Lung (tissue), 12 donors: ENCODE data around the gene CLEC12A. TPM values are rescaled to one million over a fixed set of nuclear protein-coding genes. Genes with fewer than 3 reads are reported as not detected.
A peak's percentile ranks its signal among the peaks of the same experiment; 100 is the strongest.

Experiments
- ATAC-seq: fragments of 200-7000 bp; cut with Tn5 transposase; one replicate; pipeline ENCODE4 v1.9.1; 2020; ENCODE audit warnings: moderate number of reproducible peaks; ENCODE audit not compliant: insufficient read depth, low FRiP score
- DNase-seq, 3 donors: peaks; one replicate each; pipeline ENCODE4 v3.0.0-alpha.2; 2013 to 2017
- H3K27ac ChIP-seq, 2 donors: one replicate each; pipeline ENCODE4 v1.5.1; 2013; ENCODE audit warnings: mild to moderate bottlenecking in 2 of 2, moderate library complexity in 2 of 2, control low read depth in 1 of 2, inconsistent platforms in 1 of 2, low read depth in 1 of 2, low read length in 1 of 2
- H3K27me3 ChIP-seq, 3 donors: one replicate each; pipeline ENCODE4 v1.5.1; 2013; ENCODE audit warnings: low read length in 2 of 3; ENCODE audit not compliant: control insufficient read depth in 3 of 3, insufficient read depth in 3 of 3
- H3K36me3 ChIP-seq, 4 donors: one replicate each; pipeline ENCODE4 v1.5.1; 2013; ENCODE audit warnings: low read length in 4 of 4, mild to moderate bottlenecking in 1 of 4, moderate library complexity in 1 of 4; ENCODE audit not compliant: control insufficient read depth in 4 of 4, insufficient read depth in 4 of 4
- H3K4me1 ChIP-seq, 5 donors: one replicate each; pipeline ENCODE4 v1.5.1; 2013; ENCODE audit warnings: low read length in 5 of 5, mild to moderate bottlenecking in 2 of 5, moderate library complexity in 1 of 5; ENCODE audit not compliant: control insufficient read depth in 5 of 5, insufficient read depth in 5 of 5
- H3K4me3 ChIP-seq: one replicate; pipeline ENCODE4 v1.5.1; 2013; ENCODE audit warnings: mild to moderate bottlenecking, control low read depth, moderate library complexity
- H3K9ac ChIP-seq, 2 donors: one replicate each; pipeline ENCODE4 v1.5.1; 2013; ENCODE audit warnings: low read length in 2 of 2, control low read depth in 1 of 2; ENCODE audit not compliant: insufficient read depth in 1 of 2
- H3K9me3 ChIP-seq, 4 donors: one replicate each; pipeline ENCODE4 v1.5.1; 2013; ENCODE audit warnings: low read length in 3 of 4, mild to moderate bottlenecking in 1 of 4, moderate library complexity in 1 of 4; ENCODE audit not compliant: control insufficient read depth in 4 of 4, insufficient read depth in 3 of 4
- WGBS, 2 donors: extraction: QIAGEN DNeasy Blood & Tissue Kit; methylation state at CpG; one replicate each; pipeline ENCODE4 v1.1.7; 2013; 5-methylcytosine and 5-hydroxymethylcytosine counted together
- polyA plus RNA-seq, 2 donors: library from polyadenylated mRNA; stranded (reverse); fragments of 200-250 nt; gene quantifications; one replicate each; pipeline ENCODE4 v1.2.1, GENCODE V29; 2013
- total RNA-seq, 2 donors: library from RNA; depleted of rRNA in 1 of 2; stranded (reverse); fragments of >200 nt in 1 of 2; gene quantifications; one replicate each; pipeline ENCODE4 v1.2.1, GENCODE V29; 2014 to 2021
- TF ChIP-seq, protein P1 (sequence below): IDR thresholded peaks from 2 replicates; pipeline ENCODE4 v1.5.1; 2012; ENCODE audit warnings: mild to moderate bottlenecking; ENCODE audit errors: control extremely low read depth, extremely low read depth
- donor health status: control.
- donor health status: control.
- donor health status: Bipolar disorder and iron deficiency.
- donor health status: healthy.
- donor health status: DM: yes; HTN: yes; CAD: no.

CLEC12A gene
- total and polyA plus RNA-seq, 4 donors: 13.8 to 21.9 (median 17.1) TPM

GRCh38 chr12:9933958-9934357, 37.3 kb upstream of the CLEC12A start:
- no peak overlapping the region for H3K4me3 ChIP-seq
- H3K4me1 ChIP-seq: peaks cover 0 to 10% (median 0%) of the 10 kb centered on the region in 5 donors
- TF ChIP-seq, protein P1, sequence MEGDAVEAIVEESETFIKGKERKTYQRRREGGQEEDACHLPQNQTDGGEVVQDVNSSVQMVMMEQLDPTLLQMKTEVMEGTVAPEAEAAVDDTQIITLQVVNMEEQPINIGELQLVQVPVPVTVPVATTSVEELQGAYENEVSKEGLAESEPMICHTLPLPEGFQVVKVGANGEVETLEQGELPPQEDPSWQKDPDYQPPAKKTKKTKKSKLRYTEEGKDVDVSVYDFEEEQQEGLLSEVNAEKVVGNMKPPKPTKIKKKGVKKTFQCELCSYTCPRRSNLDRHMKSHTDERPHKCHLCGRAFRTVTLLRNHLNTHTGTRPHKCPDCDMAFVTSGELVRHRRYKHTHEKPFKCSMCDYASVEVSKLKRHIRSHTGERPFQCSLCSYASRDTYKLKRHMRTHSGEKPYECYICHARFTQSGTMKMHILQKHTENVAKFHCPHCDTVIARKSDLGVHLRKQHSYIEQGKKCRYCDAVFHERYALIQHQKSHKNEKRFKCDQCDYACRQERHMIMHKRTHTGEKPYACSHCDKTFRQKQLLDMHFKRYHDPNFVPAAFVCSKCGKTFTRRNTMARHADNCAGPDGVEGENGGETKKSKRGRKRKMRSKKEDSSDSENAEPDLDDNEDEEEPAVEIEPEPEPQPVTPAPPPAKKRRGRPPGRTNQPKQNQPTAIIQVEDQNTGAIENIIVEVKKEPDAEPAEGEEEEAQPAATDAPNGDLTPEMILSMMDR: no peak
- H3K27me3 ChIP-seq: no peaks in the 10 kb centered on the region
- ATAC-seq (no peak), DNase-seq (no peak)
- H3K27ac ChIP-seq: no peak overlapping the region
- H3K9me3 ChIP-seq: no peaks in the 10 kb centered on the region
- WGBS, 2 donors: 70 to 79% methylated on average over 2 of the region's 2 CpGs
- H3K9ac ChIP-seq: no peak overlapping the region
- H3K36me3 ChIP-seq: no peaks in the 10 kb centered on the region

GRCh38 chr12:9935026-9935425, 36.2 kb upstream of the CLEC12A start:
- no peak for ATAC-seq
- Histone ChIP-seq H3K4me3 (no peak overlapping the region), H3K4me1 (peaks cover 0 to 10% (median 0%) of the 10 kb centered on the region in 5 donors), H3K9me3 (no peaks in the 10 kb centered on the region), H3K9ac (no peak overlapping the region), H3K27me3 (no peaks in the 10 kb centered on the region), H3K27ac (no peak overlapping the region), H3K36me3 (no peaks in the 10 kb centered on the region)
- TF ChIP-seq, protein P1: no peak
- WGBS, 2 donors: 91 to 96% methylated on average over 2 of the region's 2 CpGs
- no peak for DNase-seq

- WGBS, 2 donors: 68 to 73% methylated on average over 10 of the region's 10 CpGs
- Histone ChIP-seq H3K27me3 (no peaks in the 10 kb centered on the region), H3K9me3 (no peaks in the 10 kb centered on the region), H3K4me3 (no peak overlapping the region), H3K36me3 (no peaks in the 10 kb centered on the region), H3K4me1 (peaks cover 0 to 10% (median 0%) of the 10 kb centered on the region in 5 donors), H3K27ac (no peak overlapping the region), H3K9ac (no peak overlapping the region)
- ATAC-seq (no peak), DNase-seq (no peak)
- TF ChIP-seq, protein P1: no peak
Measured at GRCh38 chr12:9936591-9936990, 34.6 kb upstream of the CLEC12A start.

DNA sequence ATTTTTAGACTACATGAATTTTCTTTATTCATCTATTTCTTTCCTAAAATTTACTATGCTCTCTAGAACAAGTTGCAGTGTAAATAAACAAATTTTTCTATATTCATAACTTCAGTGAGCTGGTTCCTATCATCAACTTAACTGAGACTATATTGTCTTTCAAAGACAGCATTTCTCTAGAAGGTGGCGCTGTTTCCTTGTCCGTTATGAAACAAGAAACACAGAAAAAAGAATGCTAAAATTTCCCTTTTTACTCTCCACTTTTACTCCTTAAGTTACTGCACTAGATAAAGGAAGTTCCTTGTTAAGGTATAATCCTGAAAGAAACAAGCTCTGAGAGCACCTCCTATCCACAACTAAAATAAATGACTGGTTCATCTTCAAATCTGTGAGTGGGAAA, 30.8 kb upstream of the CLEC12A start:
- Histone ChIP-seq H3K27me3 (peaks cover 0 to 6% (median 2%) of the 10 kb centered on the region in 3 donors), H3K9me3 (no peaks in the 10 kb centered on the region), H3K4me3 (no peak overlapping the region), H3K36me3 (no peaks in the 10 kb centered on the region), H3K4me1 (no peaks in the 10 kb centered on the region), H3K27ac (no peak overlapping the region), H3K9ac (no peak overlapping the region)
- TF ChIP-seq, protein P1: no peak
- 19 to 34% methylated on average over 2 of the region's 2 CpGs for WGBS, 2 donors
- DNase-seq (peak in 1 of 3 donors; percentile 11), ATAC-seq (no peak)
